Measurements from ENCODE around the gene RBMX.

RBMX gene

DNA sequence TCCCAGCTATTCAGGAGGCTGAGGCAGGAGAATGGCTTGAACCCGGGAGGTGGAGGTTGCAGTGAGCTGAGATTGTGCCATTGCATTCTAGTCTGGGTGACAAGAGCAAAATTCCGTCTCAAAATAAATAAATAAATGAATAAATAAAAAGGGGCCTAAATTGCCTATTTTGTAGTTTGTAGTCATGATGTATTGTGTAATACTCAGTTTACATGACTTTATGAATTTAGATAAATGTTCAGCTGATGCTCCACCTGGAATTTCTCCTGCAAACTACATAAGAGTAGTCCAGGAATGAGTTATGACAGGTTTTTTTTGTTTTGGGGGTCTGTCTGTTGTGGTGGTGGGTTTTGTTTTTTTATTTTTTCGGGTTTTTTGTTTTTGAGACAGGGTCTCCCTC, 31.1 kb downstream of the RBMX start:
- in situ Hi-C loops (cut with HindIII; ENCODE audit: low sequenced_read_pairs): no loop called here

DNA sequence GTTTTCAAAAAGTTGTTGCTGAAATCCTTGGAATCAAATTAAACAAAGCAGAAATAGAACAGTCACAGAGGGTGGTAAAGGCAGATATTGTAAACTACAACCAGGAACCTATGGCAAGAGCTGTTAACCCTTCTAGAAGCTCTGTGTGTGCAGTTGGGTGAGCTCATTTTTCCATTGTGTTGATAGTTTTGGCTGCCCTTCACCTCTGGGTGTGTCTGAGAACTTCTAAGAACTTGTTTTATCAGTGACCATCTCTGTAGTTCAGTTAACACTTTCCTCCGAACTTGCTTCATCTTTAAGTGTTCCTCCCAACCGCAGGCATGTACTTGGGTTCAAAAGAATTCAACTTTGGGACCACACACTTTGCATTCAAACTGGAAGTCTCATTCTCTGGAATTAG, 32.7 kb downstream of the RBMX start:
- in situ Hi-C loops (cut with HindIII; ENCODE audit: low sequenced_read_pairs): no loop called here

DNA sequence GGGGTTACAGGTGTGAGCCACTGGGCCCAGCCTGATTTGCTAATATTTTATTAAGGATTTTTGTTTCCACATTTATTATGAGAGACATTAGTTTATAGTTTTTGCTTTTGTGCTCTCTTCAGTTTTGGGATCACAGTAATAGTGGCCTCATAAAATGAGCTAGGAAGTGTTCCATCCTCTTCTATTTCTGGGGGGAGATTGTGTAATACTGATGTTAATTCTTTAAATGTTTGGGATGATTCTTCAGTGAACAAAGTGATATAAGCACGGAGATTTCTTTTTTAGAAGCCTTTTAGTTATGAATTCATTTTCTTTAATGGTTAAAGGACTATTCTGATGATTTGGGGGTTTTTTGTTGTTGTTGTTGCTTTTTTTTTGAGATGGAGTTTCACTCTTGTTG, 41.3 kb downstream of the RBMX start:
- in situ Hi-C loops (cut with HindIII; ENCODE audit: low sequenced_read_pairs): no loop called here

DNA sequence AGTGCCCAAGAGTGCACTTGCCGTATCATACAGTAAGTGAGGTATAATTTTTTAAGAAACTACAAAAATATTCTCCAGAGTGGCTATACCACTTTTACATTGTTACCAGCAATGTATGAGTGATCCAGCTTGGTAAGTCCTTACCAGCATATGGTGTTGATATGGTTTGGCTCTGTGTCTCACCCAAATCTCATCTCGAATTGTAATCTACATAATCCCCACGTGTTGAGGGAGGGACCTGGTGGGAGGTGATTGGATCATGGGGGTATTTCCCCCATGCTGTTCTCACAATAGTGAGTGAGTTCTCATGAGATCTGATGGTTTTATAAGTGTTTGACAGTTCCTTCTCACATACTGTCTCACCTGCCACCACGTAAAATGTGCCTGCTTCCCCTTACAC, 44.8 kb downstream of the RBMX start:
- in situ Hi-C loops (cut with HindIII; ENCODE audit: low sequenced_read_pairs): no loop called here

DNA sequence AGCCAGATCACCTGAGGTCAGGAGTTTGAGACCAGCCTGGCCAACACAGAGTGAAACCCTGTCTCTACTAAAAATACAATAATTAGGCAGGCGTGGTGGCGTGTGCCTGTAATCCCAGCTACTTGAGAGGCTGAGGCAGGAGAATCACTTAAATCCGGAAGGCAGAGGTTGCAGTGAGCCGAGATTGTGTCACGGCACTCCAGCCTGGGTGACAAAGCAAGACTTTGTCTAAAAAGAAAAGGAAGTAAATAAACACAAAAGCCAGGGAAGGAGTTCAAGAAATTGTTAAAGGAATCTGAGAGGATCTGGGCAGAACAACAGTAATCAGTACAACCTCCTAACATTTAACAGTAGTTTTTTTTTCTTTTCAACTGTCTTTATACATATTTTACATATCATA, 51.1 kb downstream of the RBMX start:
- in situ Hi-C loops (cut with HindIII; ENCODE audit: low sequenced_read_pairs): no loop called here

DNA sequence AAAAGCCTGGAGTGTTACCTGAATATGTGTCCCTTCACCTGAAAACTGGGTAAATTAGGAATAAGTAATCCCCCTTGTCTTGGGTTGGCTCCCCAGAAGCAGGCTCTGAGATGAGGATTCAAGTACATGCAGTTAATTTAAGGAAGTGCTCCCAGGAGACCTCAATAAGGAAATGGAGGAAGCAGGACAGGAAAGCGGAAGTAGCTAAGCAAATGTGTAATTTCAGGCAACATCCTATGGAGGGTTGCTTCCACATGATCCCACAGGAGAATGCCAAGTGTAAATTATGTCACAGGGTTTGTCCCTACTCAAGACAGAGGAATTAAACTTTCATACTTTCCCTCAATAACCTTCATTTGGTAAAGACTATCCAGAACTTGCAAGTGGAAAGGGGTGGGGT, 51.7 kb downstream of the RBMX start:
- in situ Hi-C loops (cut with HindIII; ENCODE audit: low sequenced_read_pairs): no loop called here

DNA sequence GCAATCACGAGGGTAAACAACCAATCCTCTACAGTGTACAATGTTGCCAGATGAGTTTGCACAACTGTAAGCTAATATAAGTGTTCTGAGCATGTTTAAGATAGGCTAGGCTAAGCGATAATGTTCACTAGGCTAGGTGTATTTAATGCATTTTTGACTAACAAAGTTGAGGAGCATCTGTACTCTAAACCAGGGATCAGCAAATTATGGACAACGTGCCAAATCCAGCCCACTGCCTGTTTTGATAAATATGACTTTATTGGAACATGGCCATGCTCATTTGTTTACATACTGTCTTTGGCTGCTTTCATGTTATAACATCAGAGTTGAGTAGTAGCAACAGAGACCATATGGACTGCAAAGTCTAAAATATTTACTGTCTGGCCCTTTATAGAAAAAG, 53.5 kb downstream of the RBMX start:
- in situ Hi-C loops (cut with HindIII; ENCODE audit: low sequenced_read_pairs): no loop called here

DNA sequence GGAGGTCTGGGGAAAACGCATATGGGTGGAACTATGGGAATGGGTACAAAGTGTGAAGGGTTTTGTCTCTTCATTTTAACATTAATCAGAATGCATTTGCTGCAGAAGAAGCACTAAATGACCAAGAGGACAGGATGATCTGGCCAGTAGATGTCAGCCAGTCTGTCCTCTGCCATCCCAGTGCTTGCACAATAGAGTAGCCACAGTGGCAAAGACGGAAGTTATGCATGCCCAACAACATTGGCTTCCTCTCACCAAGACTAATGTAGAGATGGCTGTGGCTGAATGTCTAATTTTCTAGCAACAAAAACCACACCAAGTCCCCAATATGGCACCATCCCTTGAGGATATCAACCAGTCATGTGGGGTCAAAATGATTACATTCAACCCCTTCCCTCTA, 54.8 kb downstream of the RBMX start:
- in situ Hi-C loops (cut with HindIII; ENCODE audit: low sequenced_read_pairs): no loop called here

All from endothelial cell of hepatic sinusoid (primary cell).